GM12865 (cell line): ENCODE data around the gene DLX3.
A peak's percentile ranks its signal among the peaks of the same experiment; 100 is the strongest.

Experiments used
- DNase-seq: peaks from one replicate; pipeline ENCODE4 v3.0.0; 2010; ENCODE audit warnings: low read depth
- H3K4me3 ChIP-seq: 2 replicates; pipeline ENCODE4 v1.5.1; 2011; ENCODE audit warnings: mild to moderate bottlenecking, low read depth, low read length, control low read depth
- TF ChIP-seq, protein P1 (sequence below): IDR thresholded peaks from 2 replicates; pipeline ENCODE4 v1.5.1; 2011; ENCODE audit warnings: low read length, control low read depth, low read depth, inconsistent platforms; ENCODE audit not compliant: insufficient read depth; ENCODE audit errors: missing control alignments

Gene DLX3

DNA sequence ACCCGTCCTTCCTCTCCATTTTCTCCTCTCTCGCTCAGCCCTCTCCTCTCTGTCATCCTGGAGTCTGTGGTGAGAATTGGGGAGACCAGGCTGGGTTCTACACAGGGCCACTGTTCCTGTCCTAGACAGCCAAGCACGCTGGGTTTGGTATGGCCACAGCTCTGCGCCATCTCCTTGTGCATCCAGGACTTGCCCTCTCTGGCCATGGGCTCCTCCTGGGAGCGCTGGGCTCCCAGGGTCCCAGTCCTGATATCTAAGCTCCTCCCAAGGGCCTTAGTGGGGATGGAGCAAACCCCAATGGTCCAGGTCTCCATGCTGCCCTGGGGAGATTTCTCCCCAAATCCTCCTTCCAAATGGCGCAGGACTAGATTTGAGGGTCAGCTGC is 33.7 kb upstream of the DLX3 start:
- H3K4me3 ChIP-seq, result no peak overlapping the region
- no peak for DNase-seq
- TF ChIP-seq, protein P1, sequence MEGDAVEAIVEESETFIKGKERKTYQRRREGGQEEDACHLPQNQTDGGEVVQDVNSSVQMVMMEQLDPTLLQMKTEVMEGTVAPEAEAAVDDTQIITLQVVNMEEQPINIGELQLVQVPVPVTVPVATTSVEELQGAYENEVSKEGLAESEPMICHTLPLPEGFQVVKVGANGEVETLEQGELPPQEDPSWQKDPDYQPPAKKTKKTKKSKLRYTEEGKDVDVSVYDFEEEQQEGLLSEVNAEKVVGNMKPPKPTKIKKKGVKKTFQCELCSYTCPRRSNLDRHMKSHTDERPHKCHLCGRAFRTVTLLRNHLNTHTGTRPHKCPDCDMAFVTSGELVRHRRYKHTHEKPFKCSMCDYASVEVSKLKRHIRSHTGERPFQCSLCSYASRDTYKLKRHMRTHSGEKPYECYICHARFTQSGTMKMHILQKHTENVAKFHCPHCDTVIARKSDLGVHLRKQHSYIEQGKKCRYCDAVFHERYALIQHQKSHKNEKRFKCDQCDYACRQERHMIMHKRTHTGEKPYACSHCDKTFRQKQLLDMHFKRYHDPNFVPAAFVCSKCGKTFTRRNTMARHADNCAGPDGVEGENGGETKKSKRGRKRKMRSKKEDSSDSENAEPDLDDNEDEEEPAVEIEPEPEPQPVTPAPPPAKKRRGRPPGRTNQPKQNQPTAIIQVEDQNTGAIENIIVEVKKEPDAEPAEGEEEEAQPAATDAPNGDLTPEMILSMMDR, result no peak

DNA sequence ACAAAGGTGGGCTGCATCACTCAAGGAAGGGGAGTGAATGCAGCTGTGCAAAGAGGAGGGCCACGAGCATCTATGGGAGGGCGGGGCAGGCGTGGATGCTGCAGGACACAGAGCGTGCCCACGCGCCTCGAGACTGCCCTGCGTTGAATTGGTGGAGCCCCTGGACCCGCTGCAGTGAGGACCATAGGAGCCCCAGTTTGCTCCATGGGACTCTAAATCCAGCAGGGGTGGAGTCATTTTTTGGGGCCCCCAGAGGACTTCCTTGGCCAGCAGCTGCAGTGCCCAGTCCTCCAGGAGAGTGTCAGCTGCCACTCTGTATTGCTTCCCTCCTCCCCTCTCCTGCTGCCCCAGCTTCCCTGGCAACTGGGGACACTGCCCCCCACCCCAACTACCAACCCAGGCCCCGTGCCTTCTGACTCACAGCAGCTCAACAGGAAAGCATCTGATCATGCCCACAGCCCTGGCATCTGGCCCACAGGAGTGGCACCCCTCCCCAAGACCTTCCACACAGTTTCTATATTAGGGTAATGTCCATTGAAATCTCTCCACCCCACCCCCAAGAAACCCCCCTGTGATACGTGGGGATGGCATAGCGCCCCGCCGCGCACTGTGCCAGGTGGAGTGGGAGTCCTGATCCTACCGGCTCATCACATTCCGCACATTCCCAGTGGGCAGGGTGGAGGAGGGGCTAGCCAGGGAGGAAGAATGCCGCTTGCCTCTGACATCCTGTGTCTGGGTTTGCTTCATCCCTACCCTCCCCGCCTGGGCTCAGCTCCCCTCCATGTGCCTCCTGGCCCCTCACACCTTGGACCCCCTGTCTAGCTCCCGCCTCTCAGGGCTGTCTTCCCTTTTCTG is 33.1 kb upstream of the DLX3 start:
- H3K4me3 ChIP-seq, result no peak overlapping the region
- TF ChIP-seq, protein P1, result no peak
- DNase-seq, result no peak

DNA sequence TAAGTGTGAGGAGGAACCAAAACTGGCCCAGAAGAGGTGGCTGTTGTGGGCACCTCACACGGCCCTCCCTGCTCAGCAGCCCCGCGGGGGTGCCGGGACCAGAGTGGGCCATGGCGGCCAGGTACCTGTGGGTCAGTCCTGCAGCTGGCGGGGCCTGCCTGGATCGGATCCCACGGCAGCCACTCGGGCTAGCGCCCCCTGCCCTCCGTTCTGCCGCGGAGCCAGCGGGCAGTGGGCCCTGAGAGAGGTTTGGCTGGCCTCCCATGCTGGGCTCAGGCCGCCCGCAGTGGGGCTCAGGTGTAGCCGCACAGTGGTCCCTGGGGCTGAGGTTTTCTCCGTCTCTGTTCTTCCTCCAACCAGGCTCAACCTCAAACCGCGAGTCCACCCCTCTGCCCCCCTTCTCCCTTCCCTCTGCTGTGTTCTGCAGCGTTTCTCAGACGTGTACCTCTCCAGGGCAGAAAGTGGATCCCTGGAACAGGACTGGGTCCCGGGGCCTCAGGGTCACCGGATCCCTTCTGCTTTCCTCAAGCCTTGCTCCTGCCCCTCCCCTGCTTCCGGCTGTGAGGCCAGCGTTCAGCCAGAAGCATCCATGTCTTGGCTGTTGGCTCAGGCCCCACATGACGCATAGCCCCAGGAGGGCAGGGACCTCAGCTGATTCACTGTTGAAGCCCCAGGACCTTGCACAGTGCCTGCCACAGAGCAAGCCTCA is 32.3 kb upstream of the DLX3 start:
- no peak for DNase-seq
- TF ChIP-seq, protein P1, result no peak
- H3K4me3 ChIP-seq, result no peak overlapping the region

DNA sequence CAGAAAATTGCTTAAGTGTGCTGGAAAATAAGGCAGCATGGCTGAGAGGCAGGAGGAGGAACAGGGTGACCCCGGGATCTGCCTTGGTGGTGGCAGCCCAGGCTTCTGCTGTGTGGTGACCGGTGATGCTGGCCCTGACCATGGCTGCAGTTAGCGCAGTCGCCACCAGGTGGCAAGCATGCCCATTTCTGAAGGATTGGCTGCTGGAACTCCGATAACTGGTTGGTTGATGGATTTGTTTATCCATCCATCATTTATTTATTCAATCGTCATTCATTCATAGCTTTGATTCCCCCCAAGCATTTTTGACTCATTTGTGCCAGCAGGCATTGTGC is 31.8 kb upstream of the DLX3 start:
- no peak overlapping the region for H3K4me3 ChIP-seq
- TF ChIP-seq, protein P1, result peak; percentile 94
- DNase-seq, result peak; percentile 72

DNA sequence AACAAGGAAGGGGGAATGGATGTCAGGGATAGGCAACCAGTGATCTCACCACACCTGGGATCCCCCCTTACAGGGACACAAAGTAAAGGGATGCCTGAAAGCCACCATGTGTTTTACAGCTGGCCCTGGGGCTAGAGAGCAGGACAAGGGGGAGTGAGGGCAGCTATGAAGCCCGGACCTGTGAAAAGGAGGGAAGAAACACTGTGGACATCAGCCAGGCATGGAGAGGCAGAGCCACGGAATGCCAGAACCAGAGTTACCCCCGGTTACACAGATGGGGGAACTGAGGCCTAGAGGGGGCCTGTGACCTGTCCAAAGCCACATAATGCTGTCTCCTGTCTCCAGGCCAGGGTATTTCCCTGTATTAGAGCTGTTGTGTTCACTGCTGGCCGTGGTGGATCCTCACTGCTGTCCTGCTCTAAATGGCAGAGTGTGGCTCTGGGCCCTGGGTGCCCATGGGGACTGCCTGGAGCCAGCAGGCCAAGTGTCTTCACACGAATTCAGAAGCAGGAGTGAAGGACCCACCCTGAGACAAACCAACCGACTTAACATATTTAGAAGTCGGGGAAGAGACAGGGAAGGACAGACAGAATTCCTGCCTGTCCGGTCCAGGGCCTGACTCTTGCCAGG is 31.1 kb upstream of the DLX3 start:
- TF ChIP-seq, protein P1, result no peak
- DNase-seq, result no peak
- H3K4me3 ChIP-seq, result no peak overlapping the region

DNA sequence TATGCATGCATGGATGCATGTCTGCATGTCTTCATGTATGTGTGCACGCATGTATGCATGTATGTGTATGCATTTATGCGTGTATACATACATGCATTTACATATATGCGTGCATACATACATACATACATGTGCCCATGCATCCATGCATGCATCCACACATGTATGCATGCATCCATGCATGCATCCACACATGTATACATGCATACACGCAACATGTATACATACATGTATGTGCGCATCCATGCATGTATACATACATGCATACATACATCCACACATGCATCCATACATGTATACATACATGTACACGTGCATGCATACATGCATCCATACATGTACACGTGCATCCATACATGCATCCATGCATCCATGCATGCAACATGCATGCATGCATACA is 29.8 kb upstream of the DLX3 start:
- TF ChIP-seq, protein P1, result no peak
- no peak for DNase-seq
- no peak overlapping the region for H3K4me3 ChIP-seq

DNA sequence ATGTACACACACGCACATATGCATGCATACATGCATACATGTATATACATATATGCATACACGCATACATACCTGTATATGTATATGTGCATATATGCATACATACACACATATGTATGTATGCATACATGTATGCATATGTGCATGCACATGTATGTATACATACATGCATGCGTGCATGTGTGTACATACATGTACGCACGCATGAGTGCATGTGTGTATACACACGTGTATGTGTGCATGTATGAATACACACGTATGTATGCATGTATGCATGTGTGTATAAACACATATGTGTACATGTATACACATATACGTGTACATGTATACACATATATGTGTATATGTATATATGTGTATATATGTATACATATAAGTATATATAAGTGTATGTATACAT is 28.5 kb upstream of the DLX3 start:
- no peak for DNase-seq
- TF ChIP-seq, protein P1, result no peak

More for the DNA sequence above, 28.5 kb upstream of the DLX3 start:
- no peak overlapping the region for H3K4me3 ChIP-seq
